HS-5 (cell line): Measurements from ENCODE around the gene SPRY4.
A peak's percentile ranks its signal among the peaks of the same experiment; 100 is the strongest.
"Not testable (repeated sequence)": the region's sequence is repeated elsewhere in the genome, so short reads cannot be mapped to it uniquely, and the experiment has no call there.

Source experiments
- DNase-seq: peaks from one replicate; pipeline ENCODE4 v3.0.0-alpha.2; 2012; ENCODE audit warnings: low read depth

Gene SPRY4, protein sequence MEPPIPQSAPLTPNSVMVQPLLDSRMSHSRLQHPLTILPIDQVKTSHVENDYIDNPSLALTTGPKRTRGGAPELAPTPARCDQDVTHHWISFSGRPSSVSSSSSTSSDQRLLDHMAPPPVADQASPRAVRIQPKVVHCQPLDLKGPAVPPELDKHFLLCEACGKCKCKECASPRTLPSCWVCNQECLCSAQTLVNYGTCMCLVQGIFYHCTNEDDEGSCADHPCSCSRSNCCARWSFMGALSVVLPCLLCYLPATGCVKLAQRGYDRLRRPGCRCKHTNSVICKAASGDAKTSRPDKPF

DNA sequence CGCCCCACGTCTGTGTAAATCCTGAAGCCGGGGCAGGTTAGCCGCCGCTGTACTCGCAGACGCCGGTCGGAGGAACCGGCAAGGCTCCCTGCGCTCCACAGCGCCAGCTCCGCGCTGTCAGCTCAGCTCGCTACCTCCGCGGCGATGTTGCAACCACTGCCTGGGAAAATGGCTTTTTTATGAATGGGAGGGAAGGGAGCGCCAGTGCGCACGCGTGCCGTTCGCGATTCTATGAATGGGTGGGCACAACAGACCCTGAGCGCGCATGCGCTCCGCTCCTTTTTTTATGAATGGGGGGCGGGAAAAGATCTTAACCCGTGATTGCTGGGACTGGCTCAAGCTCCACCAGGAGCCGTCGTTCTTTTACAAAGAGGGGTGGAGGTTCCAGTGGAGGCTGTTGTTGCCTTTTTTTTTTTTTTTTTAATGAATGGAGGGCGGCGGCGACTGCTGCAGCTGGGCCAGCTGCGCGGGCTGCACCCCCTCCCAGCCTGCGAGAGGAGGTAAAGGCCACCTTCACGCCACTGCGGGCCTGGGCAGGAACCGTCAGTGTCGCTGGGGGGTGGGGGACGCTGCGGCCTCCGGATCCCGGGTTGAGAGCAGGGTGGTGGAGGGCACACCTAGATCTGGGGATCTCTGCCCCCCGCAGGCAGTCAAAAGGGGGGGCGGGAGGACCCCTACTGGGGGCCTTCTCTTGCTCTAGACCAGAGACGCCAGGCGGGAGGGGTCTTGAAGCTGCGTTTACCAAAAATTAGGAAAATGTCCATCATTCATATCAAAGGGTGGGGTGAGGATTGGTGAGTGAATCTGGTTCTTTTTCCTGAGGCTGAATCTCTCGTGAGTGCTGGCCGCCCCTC is at the start of gene SPRY4:
SPRY4 (minus strand) TSS at position 151 of the 854 bp plus-strand sequence. CDS start 9,913 bp downstream, outside the sequence.
- peak; percentile 97 for DNase-seq

DNA sequence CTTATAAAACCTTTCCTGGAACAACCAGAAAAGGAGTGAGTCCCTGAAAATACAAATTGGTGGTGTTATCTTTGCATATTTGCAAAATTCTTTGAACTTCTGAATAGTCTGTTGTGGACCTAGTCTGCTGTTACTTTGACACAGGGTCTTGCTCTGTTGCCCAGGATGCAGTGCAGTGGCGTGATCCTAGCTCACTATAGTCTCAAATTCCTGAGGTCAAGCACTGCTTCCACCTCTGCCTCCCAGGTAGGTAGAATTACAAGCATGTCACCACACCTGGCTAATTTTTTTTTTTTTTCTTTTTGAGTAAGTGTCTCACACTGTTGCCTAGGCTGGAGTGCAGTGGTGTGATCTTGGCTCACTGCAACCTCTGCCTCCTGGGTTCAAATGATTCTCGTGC is 43.7 kb upstream of the SPRY4 start:
- DNase-seq: no peak

DNA sequence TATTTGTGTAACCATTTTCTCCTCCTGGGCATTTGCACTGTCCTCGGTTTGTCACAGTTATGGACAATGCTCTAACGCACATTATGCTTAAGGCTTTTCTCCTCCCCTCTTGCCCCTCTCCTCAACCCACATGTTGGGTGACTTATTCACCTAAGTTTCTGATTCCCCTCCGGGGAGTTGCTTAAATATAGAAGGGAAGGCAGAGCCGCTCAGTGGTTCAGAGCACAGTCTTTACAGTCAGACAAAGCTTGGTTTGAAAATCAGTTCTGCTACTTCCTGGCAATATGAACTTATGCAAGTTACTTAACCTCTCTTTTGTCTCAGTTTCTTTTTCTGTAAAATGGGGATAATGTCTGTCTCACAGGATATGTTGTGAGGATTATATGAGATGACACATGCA is 41.2 kb upstream of the SPRY4 start:
- DNase-seq: no peak

DNA sequence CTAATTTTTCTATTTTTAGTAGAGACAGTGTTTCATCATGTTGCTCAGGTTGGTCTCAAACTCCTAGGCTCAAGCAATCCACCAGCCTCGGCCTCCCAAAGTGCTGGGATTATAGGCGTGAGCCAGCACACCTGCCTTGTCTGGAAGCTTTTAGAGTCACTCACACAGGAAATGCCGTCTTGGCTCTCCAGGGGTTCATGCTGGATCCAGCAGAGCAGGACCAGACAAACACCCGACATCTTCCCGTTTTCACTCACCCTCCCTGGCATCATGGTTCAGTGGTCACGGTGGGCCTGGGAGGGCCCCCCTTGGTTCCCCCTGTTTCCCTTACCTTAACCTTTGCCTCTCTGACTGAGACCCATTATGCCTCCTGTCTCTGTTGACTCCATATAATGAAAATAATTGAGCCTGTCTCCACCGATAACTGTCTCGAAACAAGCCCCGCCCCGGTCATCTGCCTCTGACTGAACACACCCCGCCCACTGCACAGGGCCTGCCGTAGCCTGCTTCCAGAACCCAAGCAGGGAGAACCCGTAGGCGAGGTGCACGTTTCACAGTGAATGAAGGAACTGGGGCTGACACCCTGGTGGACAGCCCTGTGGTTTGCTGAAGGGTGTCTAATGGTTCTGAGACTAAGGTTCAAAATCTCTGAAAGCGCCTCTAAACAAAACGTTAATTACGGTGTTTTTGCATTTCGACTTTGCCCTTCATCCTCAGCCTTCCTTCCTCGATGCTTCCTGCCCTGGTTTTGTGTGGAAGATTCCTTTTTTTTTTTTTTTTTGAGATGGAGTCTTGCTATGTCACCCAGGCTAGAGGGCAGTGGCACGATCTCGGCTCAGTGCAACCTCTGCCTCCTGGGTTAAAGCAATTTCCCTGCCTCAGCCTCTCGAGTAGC is 39.7 kb upstream of the SPRY4 start:
- DNase-seq: no peak

DNA sequence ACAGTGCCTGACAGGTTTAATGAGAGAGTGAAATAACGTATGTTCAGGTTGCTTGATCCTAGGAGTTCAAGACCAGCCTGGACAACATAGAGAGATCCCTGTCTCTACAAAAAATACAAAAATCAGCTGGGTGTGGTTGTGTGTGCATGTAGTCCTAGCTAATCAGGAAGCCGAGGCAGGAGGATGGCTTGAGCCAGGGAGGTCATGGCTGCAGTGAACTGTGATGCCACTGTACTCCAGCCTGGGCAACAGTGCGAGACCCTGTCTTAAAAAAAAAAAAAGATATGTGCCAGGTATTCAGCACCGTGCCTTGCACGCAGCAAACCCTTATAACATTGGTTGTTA is 38.8 kb upstream of the SPRY4 start:
- DNase-seq: no peak

DNA sequence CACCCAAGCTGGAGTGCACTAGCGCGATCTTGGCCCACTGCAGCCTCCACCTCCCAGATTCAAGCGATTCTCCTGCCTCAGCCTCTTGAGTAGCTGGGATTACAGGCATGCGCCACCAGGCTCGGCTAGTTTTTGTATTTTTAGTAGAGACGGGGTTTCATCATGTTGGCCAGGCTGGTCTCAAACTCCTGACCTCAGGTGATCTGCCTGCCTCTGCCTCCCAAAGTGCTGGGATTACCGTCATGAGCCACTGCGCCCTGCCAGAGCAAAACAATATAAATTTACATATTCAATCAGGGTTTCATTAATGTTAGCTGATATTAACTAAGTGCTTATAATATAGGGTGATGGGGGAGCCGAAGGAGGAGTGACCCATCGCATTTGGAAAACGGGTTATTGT is 37.4 kb upstream of the SPRY4 start:
- DNase-seq: not testable (repeated sequence)

DNA sequence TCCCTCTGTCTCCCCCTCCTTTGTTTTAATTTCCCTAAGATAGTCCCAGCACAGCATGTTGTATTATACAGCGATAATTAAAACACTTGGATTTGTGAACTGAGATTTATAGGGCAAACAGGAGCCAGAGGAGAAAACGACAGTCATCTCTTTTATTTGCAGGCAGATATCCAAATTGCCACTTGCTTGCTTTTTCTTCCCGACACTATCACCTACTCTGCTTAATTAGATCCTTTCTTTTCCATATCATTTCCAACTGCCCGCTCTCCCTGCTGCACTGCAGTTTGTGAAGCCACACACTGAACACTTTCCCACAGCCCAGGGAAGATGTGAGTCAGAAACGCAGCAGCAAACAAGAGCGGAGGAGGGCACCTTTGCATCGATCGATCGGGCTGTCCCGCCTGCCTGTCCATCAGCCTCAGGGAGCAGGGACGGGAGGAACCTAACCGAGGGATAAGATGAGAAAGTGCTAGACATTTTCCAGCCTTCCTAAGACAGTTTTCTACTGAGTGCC is 35.8 kb upstream of the SPRY4 start:
- no peak for DNase-seq

DNA sequence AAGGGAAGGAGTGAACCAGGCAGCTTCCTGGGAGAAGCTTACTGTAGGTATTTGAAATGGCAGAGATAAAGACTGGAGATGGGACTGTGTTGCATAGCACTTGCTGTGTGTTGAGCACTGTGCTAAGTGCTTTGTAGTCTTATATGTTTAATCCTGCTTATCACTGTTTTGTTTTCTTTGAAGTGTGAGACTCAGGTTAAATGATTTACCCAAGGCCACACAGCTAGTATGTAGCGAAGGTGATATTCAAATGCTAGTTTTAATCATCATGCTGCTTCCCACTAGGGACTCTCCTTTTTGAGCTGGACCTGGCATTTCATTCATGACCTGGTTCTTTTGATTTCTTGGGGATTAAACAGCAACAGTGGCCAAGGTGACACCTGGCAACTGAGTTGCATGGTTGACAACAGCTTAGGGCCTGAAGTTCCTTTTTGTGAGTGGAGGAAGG is 35.3 kb upstream of the SPRY4 start:
- no peak for DNase-seq

DNA sequence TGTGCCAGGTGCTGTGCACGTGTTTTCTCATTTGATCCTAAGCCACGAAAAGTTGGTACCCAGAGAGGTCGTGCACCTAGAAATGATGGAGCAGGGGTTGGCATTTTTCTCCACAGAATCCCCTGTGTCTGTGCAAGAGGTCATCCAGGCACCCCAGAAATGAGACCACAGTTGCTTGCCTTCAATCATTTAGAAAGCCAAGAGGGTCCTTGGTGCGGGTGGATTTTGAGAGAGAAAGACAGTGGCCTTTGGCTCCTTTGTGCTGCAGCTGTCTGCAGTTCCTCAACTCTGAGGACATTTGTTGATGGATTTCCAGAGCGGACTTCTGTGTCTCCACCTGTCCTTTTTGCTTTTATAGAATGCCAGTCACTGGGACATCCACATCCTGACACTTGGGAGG is 33.8 kb upstream of the SPRY4 start:
- DNase-seq: no peak

DNA sequence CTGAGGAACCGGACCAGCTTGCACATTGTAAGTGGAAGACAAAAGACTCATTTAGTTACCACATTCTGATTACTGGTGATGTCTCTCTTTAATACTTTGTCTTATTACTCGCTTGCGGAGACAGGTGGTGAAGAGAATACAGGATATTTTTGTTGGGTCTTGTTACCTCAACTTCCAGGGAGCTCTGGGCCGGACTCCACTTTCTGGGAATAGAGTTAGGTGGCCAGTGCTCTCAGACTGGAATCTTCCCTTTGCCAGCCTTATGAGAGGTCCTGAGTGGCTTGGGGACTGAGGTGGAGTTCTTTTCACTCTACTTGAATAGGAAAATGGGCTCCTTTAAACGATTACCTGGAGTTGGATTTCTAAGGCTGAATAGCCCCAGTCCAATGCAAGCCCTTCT is 33.3 kb upstream of the SPRY4 start:
- no peak for DNase-seq

DNA sequence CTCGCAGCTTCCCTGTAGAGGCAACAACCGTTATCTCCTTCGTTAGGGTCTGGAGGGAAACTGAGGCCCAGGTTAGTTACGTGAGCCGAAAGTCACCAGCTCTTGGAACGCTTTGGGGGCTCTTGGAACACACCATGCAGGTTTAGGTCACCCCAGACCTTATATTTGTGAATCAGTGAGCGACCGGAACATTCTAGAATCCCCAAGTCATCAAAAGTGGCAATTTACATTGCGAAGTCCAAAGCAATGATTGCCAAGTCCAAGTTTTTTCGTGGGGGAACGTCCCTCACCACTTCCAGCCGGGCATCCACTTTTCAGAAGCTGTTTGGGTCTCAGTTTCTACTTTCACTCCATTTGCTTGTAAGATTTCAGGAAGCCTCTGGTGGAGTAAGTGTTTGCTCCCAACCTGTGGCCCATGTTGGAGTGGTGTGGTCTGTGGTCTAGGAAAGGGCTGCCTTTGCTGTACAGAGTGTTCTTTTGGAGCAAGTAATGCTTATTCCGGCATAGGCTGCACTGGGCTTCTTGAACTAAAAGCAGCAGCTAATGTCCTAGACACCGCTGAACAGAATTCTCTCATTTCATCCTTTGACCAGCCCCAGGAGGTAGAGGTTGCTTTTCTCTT is 32.8 kb upstream of the SPRY4 start:
- DNase-seq: no peak

DNA sequence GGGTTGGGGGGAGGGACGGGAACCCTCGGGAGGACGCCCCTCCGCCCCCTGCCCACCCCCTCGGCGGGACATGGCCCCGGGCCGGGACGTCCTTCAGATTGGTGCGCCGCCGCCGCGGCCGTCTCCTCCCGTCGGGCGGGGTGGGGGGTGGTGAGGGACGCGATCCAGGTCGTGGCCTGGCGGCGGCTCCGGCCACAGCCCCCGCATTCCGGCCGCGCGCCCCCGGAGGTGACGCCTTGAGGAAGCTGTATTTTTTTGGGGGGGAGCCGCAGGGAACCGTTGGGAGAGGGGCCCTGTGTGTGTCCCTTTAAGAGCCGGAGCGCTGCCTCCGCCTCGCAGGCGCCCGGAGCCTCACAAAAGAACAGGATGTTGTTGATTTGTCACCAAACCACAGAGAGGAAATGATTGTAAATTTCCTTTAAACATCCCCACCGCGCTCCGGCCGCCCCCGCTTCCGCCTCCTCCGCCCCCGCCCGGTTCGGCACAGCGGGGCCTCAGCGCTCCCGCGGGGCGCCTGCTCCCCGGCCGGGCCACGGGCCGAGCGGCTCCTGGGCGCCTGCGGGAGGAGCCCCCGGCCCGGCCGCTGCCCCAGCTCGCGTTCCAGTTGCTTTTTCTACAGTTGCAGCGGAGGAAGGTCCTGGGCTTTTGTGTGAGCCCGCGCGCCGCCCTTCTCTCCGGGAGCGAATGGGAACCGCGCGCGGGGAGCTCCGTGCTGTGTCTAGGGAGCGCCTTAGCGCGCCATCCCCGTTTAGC is 32.1 kb upstream of the SPRY4 start:
- peak; percentile 78 for DNase-seq

DNA sequence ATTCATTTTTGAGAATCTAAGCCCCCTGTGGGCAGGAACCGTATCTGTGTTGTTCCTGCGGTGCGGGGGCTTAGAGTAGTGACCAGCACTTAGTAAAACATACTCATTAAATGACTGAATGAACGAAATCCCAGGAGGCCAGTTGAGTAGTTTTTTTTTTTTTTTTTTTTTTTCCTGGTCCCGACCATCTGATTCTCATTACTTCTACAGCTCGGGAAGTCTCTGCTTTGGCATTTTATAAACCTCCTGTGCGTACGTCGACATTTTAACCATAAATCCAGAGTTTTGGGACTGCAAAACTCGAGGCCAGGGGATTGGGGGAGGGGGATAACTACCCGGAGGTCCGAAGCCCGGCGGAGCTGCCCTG is 31.5 kb upstream of the SPRY4 start:
- peak; percentile 53 for DNase-seq

DNA sequence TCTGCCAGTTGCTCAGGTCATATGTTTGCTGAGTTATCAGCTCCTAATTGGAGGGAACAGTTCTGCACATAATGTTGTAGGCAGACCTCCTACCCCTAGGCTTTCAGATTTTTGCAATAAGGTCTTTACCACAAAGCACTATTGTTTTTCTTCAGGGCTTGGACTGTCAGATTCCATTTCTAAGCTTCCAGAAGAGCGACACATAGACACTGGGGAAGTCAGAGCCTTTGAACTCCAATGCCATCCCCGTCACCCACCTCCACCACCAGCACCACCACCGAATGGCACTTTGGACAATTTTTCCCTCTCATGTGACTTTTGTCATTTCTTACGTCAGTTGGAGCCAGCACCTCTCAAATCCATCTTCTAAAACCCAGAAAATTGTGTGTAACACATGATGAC is 28.3 kb upstream of the SPRY4 start:
- no peak for DNase-seq

DNA sequence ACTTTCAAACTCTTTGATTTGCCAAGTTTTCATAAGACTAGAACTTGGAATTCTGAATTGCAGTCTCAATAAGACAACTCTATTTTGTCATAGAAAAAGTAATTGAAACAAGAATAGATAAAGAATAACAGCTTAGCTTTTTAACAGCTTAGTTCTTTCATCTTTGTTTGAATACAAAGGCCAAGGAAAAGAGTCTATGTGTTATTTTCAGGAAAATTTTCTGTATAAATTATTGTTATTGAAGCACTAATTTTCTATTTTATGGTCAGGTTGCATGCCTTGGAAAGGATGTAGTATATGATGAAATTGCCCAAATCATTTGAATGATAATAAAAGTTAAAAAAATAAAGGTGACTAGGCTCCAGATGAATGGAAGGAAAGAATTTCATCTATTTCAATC is 25.2 kb upstream of the SPRY4 start:
- DNase-seq: no peak

DNA sequence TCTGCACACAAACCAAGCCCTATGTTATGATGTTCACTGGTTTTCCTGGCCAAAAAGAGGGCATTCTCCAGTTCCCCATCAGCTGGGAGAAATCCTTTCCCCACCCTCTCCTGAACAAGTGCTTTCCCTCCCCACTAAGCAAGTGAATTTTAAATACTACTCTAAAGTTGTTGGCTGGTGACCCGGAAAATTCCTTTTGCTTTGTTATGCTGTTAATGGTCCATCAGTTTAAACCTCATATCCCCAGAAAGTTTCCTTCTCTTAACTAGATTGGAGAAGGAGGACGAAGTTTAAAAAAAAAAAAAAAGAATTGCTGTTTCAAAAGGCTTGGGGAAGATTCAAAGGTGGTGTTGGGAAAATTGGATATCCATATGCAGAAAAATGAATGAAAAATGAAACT is 21.9 kb upstream of the SPRY4 start:
- no peak for DNase-seq

DNA sequence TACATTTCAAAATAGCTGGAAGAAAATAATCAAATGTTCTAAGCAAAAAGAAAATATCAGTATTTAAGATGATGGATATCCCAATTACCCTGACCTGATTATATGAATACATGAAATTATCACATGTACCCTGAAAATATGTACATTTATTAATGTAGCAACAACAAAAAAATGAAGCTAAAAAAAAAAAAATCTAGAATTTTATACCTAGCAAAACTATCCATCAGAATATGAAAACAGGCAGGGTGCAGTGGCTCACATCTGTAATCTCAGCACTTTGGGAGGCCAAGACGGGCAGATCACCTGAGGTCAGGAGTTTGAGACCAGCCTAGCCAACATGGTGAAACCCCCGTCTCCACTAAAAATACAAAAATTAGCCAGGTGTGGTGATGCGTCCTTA is 20.1 kb upstream of the SPRY4 start:
- not testable (repeated sequence) for DNase-seq

DNA sequence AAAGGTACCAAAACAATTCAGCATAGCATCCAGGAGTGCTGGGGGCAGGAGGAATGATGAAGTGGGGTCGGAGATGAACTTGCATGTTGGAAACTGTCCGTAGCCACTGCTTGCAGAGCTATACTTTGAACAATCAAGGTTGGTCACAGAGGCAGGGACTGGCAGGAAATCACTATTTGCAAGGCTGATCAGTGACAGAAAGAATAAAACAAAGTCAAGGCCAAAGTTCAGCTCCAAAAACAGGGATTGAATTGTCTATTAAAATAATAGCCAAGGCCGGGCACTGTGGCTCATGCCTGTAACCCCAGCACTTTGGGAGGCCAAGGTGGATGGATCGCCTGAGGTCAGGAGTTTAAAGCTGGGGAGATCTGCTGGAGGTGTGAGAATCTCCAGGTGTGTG is 18.7 kb upstream of the SPRY4 start:
- no peak for DNase-seq

DNA sequence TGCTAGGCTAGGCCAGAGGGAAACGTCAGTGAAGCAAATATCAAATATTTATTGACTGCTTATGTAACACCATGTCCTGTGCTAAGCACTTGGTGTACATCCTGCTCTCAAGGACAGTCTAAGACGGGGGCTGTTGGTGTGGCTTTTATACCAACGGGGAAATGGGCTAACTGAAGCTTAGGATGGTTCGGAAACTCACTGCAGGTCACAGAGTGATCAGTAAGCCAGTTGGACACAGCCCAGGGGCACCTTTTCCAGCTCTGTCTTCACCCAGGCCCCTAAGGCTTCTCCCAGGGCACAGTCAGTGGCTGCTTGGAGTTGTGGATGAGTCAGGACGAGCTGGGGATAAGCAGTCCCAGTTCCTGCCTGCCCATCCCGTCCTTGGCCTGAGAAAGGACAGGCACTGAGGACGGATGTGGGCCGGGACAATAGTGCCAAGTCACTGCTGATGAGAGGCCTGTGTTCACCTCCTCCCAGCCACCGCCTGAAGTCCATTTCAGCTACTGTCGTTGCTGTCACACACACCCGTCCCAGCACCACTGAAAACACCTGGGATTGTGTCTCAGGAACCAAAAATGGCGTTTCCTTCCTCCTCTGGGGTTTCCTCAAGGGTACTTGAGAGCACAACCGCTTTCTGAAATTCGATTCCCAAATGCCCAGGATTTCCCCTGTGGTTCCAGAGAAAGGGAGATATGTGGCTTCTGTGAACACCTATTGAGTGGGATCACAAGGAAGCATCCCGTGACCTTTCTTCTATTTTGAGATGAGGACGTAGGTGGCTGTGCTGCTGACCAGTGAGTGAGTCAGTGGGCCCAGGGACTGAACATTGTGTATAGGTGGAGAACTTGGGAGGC is 17.5 kb upstream of the SPRY4 start:
- DNase-seq: no peak

DNA sequence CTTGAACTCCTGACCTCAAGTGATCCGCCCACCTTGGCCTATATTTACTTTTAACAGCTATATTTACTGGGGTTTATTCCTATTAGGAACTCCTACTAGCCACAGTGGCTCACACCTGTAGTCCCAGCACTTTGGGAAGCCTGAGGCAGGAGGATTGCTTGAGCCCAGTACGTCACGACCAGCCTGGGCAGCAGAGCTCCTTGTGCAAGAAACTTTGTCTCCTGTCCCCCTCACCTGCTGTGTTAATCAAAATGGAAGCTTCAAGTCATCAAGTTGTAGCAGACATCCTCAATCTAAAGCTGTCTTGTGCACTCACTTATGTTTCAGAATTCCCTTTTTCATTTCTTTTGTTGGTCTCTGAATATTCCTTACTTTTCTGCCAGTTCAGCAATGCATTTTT is 15.0 kb upstream of the SPRY4 start:
- DNase-seq: no peak
